Transverse colon (tissue), 4 donors: ENCODE data around the gene TMEM59.

Experiments
- CTCF ChIP-seq, 5 experiments: fragments of 200-600 bp in 3 of 5; fragments of 450-650 bp in 2 of 5; sonication (generic) in 3 of 5; IDR thresholded peaks; 1 replicate in 2 of 5; 2 replicates in 3 of 5; pipeline ENCODE4 v1.5.1; 2016 to 2017; ENCODE audit warnings: antibody characterized with exemption in 5 of 5, inconsistent platforms in 3 of 5, mild to moderate bottlenecking in 2 of 5, moderate library complexity in 1 of 5
- POLR2AphosphoS5 ChIP-seq, 3 donors: sonication (generic); formaldehyde crosslinking; IDR thresholded peaks; one replicate each; pipeline ENCODE4 v1.6.1; 2016; ENCODE audit warnings: antibody characterized with exemption in 3 of 3

- no peak for TF ChIP-seq POLR2AphosphoS5 (IDR thresholded peaks at IDR 0.05)
- TF ChIP-seq CTCF (IDR thresholded peaks at IDR 0.05), result no peak
Observed at GRCh38 chr1:54096227-54096876, 43.3 kb upstream of the TMEM59 start.
